GM23338 (cell line): ENCODE data around the gene TTC33. TPM values are rescaled to one million over a fixed set of nuclear protein-coding genes. Genes with fewer than 3 reads are reported as not detected.

ENCODE experiments used
- ATAC-seq: fragments of 200-7000 bp; cut with Tn5 transposase; 3 replicates; pipeline ENCODE4 v1.9.1; 2020
- DNase-seq: peaks from one replicate; pipeline ENCODE4 v3.0.0-alpha.2; 2015; ENCODE audit warnings: low spot score
- H2AFZ ChIP-seq: fragments of 200-600 bp; sonication (generic); 2 replicates; pipeline ENCODE4 v1.8.0; 2016; ENCODE audit warnings: antibody characterized with exemption, mild to moderate bottlenecking, moderate library complexity
- H3F3A ChIP-seq: fragments of 200-600 bp; sonication (generic); replicated peaks from 2 replicates; pipeline ENCODE4 v1.8.0; 2017; ENCODE audit warnings: antibody characterized with exemption, mixed run types, low read depth
- H3K27ac ChIP-seq: fragments of 200-600 bp; sonication (generic); 2 replicates; pipeline ENCODE4 v1.6.1; 2016; ENCODE audit warnings: low read depth
- H3K27me3 ChIP-seq: fragments of 200-600 bp; sonication (generic); 2 replicates; pipeline ENCODE4 v1.8.0; 2016; ENCODE audit warnings: mild to moderate bottlenecking, mixed run types, moderate library complexity; ENCODE audit not compliant: insufficient read depth
- H3K36me3 ChIP-seq: fragments of 200-600 bp; sonication (generic); 2 replicates; pipeline ENCODE4 v1.8.0; 2016; ENCODE audit warnings: mild to moderate bottlenecking; ENCODE audit not compliant: insufficient read depth
- H3K4me1 ChIP-seq: fragments of 200-600 bp; sonication (generic); 2 replicates; pipeline ENCODE4 v1.8.0; 2016; ENCODE audit warnings: mild to moderate bottlenecking, moderate library complexity; ENCODE audit not compliant: insufficient read depth
- H3K4me2 ChIP-seq: fragments of 200-600 bp; sonication (generic); 2 replicates; pipeline ENCODE4 v1.7.1; 2017; ENCODE audit warnings: mixed run types
- H3K4me3 ChIP-seq: fragments of 200-600 bp; sonication (generic); 2 replicates; pipeline ENCODE4 v1.6.1; 2016; ENCODE audit warnings: mixed run types
- H3K79me2 ChIP-seq: fragments of 200-600 bp; sonication (generic); replicated peaks from 2 replicates; pipeline ENCODE4 v1.8.0; 2017; ENCODE audit warnings: mild to moderate bottlenecking; ENCODE audit not compliant: insufficient read depth
- H3K9me2 ChIP-seq: fragments of 200-600 bp; sonication (generic); 2 replicates; pipeline ENCODE4 v1.8.0; 2017; ENCODE audit not compliant: insufficient read depth
- H4K20me1 ChIP-seq: fragments of 200-600 bp; sonication (generic); replicated peaks from 2 replicates; pipeline ENCODE4 v1.8.0; 2017; ENCODE audit warnings: mild to moderate bottlenecking; ENCODE audit not compliant: insufficient read depth
- H3K27ac Mint-ChIP-seq: 2 replicates; pipeline ENCODE4 v1.8.0; 2020; ENCODE audit warnings: inconsistent platforms, mild to moderate bottlenecking, moderate library complexity, mixed read lengths
- H3K27me3 Mint-ChIP-seq: 3 replicates; pipeline ENCODE4 v1.8.0; 2022; ENCODE audit warnings: low read depth, mild to moderate bottlenecking, moderate library complexity, mixed read lengths, inconsistent platforms; ENCODE audit not compliant: insufficient read depth, poor library complexity
- H3K36me3 Mint-ChIP-seq: 3 replicates; pipeline ENCODE4 v1.8.0; 2021; ENCODE audit warnings: low read depth, mild to moderate bottlenecking, inconsistent platforms, moderate library complexity, mixed read lengths
- H3K4me1 Mint-ChIP-seq: 3 replicates; pipeline ENCODE4 v1.8.0; 2020; ENCODE audit warnings: mild to moderate bottlenecking, inconsistent platforms, mixed read lengths
- H3K4me3 Mint-ChIP-seq: 3 replicates; pipeline ENCODE4 v1.8.0; 2021; ENCODE audit warnings: moderate library complexity, mild to moderate bottlenecking, inconsistent platforms, mixed read lengths
- H3K9me3 Mint-ChIP-seq: 3 replicates; pipeline ENCODE4 v1.8.0; 2020; ENCODE audit warnings: moderate library complexity, mild to moderate bottlenecking, inconsistent platforms, mixed read lengths
- EZH2phosphoT487 ChIP-seq: fragments of 200-600 bp; sonication (generic); IDR thresholded peaks from one replicate; pipeline ENCODE4 v1.8.1; 2018; ENCODE audit warnings: antibody characterized with exemption; ENCODE audit not compliant: unreplicated experiment
- NANOG ChIP-seq: IDR thresholded peaks from 2 replicates; pipeline ENCODE4 v1.6.1; 2016; ENCODE audit warnings: antibody characterized with exemption, borderline replicate concordance
- STAT1 ChIP-seq: IDR thresholded peaks from one replicate; pipeline ENCODE4 v1.6.1; 2016; ENCODE audit warnings: antibody characterized with exemption; ENCODE audit not compliant: unreplicated experiment
- ZNF462 ChIP-seq: fragments of 250-450 bp; sonication (Bioruptor Pico); IDR thresholded peaks from 2 replicates; pipeline ENCODE4 v1.5.0; 2020; ENCODE audit warnings: mild to moderate bottlenecking, moderate library complexity
- polyA plus RNA-seq: library from polyadenylated mRNA; unstranded; fragments of >200 nt; fragmentation: Nextera tagmentation; extraction: Ambion mirVana; gene quantifications from 2 replicates; pipeline ENCODE4 v1.2.1, GENCODE V29; 2016
- total RNA-seq: library from RNA; depleted of rRNA; stranded (reverse); fragments of >200 nt; shearing (Covaris generic); gene quantifications from 2 replicates; pipeline ENCODE4 v1.2.3, GENCODE V29; 2014
- TF ChIP-seq, protein P1 (sequence below): IDR thresholded peaks from one replicate; pipeline ENCODE4 v1.6.1; 2018; ENCODE audit warnings: antibody characterized with exemption; ENCODE audit not compliant: unreplicated experiment
- TF ChIP-seq, protein P2 (sequence below), 2 experiments: fragments of 200-600 bp in 1 of 2; sonication (generic) in 1 of 2; conservative IDR thresholded peaks; 2 replicates each; pipeline versions ENCODE4 v1.5.1 to v1.6.1; 2016 to 2017; ENCODE audit warnings: antibody characterized with exemption in 2 of 2, low read depth in 2 of 2, mild to moderate bottlenecking in 2 of 2, moderate library complexity in 1 of 2

TTC33 gene
- total and polyA plus RNA-seq, 2 experiments from 2014 or later = 4.1 to 11.5 TPM

- no peak overlapping the region for H3K27ac ChIP-seq
- H4K20me1 ChIP-seq = no peaks in the 10 kb centered on the region
- no peaks in the 10 kb centered on the region for H3K79me2 ChIP-seq
- Mint-ChIP-seq H3K4me3 (no peak overlapping the region), H3K27ac (no peak overlapping the region), H3K36me3 (no peaks in the 10 kb centered on the region), H3K4me1 (no peaks in the 10 kb centered on the region), H3K27me3 (no peaks in the 10 kb centered on the region), H3K9me3 (no peaks in the 10 kb centered on the region)
- no peak overlapping the region for H2AFZ ChIP-seq
- ATAC-seq = no peak
- H3K9me2 ChIP-seq = no peaks in the 10 kb centered on the region
- H3F3A ChIP-seq = no peaks in the 10 kb centered on the region
- H3K4me1 ChIP-seq = peaks cover 4% of the 10 kb centered on the region; the same call in 1 of the 2 replicates
- no peaks in the 10 kb centered on the region for H3K36me3 ChIP-seq
- H3K4me2 ChIP-seq = no peak overlapping the region
- H3K4me3 ChIP-seq = no peak overlapping the region
- no peaks in the 10 kb centered on the region for H3K27me3 ChIP-seq
- TF ChIP-seq, protein P1, sequence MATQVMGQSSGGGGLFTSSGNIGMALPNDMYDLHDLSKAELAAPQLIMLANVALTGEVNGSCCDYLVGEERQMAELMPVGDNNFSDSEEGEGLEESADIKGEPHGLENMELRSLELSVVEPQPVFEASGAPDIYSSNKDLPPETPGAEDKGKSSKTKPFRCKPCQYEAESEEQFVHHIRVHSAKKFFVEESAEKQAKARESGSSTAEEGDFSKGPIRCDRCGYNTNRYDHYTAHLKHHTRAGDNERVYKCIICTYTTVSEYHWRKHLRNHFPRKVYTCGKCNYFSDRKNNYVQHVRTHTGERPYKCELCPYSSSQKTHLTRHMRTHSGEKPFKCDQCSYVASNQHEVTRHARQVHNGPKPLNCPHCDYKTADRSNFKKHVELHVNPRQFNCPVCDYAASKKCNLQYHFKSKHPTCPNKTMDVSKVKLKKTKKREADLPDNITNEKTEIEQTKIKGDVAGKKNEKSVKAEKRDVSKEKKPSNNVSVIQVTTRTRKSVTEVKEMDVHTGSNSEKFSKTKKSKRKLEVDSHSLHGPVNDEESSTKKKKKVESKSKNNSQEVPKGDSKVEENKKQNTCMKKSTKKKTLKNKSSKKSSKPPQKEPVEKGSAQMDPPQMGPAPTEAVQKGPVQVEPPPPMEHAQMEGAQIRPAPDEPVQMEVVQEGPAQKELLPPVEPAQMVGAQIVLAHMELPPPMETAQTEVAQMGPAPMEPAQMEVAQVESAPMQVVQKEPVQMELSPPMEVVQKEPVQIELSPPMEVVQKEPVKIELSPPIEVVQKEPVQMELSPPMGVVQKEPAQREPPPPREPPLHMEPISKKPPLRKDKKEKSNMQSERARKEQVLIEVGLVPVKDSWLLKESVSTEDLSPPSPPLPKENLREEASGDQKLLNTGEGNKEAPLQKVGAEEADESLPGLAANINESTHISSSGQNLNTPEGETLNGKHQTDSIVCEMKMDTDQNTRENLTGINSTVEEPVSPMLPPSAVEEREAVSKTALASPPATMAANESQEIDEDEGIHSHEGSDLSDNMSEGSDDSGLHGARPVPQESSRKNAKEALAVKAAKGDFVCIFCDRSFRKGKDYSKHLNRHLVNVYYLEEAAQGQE = no peak
- no peak for DNase-seq
These were observed 102.3 kb downstream of the TTC33 start for GRCh38 chr5:40653221-40654022.

- no peak overlapping the region for H2AFZ ChIP-seq
- no peak for ATAC-seq
- TF ChIP-seq ZNF462 (CRISPR knock-in tag) (no peak), NANOG (no peak), STAT1 (no peak), EZH2phosphoT487 (no peak)
- TF ChIP-seq, protein P2, sequence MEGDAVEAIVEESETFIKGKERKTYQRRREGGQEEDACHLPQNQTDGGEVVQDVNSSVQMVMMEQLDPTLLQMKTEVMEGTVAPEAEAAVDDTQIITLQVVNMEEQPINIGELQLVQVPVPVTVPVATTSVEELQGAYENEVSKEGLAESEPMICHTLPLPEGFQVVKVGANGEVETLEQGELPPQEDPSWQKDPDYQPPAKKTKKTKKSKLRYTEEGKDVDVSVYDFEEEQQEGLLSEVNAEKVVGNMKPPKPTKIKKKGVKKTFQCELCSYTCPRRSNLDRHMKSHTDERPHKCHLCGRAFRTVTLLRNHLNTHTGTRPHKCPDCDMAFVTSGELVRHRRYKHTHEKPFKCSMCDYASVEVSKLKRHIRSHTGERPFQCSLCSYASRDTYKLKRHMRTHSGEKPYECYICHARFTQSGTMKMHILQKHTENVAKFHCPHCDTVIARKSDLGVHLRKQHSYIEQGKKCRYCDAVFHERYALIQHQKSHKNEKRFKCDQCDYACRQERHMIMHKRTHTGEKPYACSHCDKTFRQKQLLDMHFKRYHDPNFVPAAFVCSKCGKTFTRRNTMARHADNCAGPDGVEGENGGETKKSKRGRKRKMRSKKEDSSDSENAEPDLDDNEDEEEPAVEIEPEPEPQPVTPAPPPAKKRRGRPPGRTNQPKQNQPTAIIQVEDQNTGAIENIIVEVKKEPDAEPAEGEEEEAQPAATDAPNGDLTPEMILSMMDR (conservative IDR thresholded peaks at IDR 0.05; ENCODE audit: low read depth in 2 of 2) = no peak
These were observed 103.1 kb downstream of the TTC33 start for GRCh38 chr5:40652441-40653220.

More at GRCh38 chr5:40652441-40653220, 103.1 kb downstream of the TTC33 start:
- Histone ChIP-seq H3F3A (no peaks in the 10 kb centered on the region), H3K36me3 (no peaks in the 10 kb centered on the region), H3K27me3 (no peaks in the 10 kb centered on the region), H3K27ac (no peak overlapping the region), H3K4me2 (no peak overlapping the region), H3K4me1 (peaks cover 4% of the 10 kb centered on the region; the same call in 1 of the 2 replicates), H3K4me3 (no peak overlapping the region), H3K9me2 (no peaks in the 10 kb centered on the region), H4K20me1 (no peaks in the 10 kb centered on the region), H3K79me2 (no peaks in the 10 kb centered on the region)
- Mint-ChIP-seq H3K36me3 (no peaks in the 10 kb centered on the region), H3K27me3 (no peaks in the 10 kb centered on the region), H3K9me3 (no peaks in the 10 kb centered on the region), H3K4me1 (no peaks in the 10 kb centered on the region), H3K27ac (no peak overlapping the region), H3K4me3 (no peak overlapping the region)
- no peak for DNase-seq
